Transverse colon (tissue), 4 donors: ENCODE measurements around the gene RBM20.

Experiments
- EP300 ChIP-seq: sonication (generic); formaldehyde crosslinking; IDR thresholded peaks from one replicate; pipeline ENCODE4 v1.6.1; 2017; ENCODE audit warnings: antibody characterized with exemption, low read depth
- POLR2A ChIP-seq: fragments of 450-650 bp; IDR thresholded peaks from one replicate; pipeline ENCODE4 v1.6.1; 2016; ENCODE audit warnings: antibody characterized with exemption, mild to moderate bottlenecking, moderate library complexity
- POLR2AphosphoS5 ChIP-seq, 3 donors: sonication (generic); formaldehyde crosslinking; IDR thresholded peaks; one replicate each; pipeline ENCODE4 v1.6.1; 2016; ENCODE audit warnings: antibody characterized with exemption in 3 of 3
- TF ChIP-seq, protein P1 (sequence below), 5 experiments: fragments of 200-600 bp in 3 of 5; fragments of 450-650 bp in 2 of 5; sonication (generic) in 3 of 5; IDR thresholded peaks; 1 replicate in 2 of 5; 2 replicates in 3 of 5; pipeline ENCODE4 v1.5.1; 2016 to 2017; ENCODE audit warnings: antibody characterized with exemption in 5 of 5, inconsistent platforms in 3 of 5, mild to moderate bottlenecking in 2 of 5, moderate library complexity in 1 of 5

DNA sequence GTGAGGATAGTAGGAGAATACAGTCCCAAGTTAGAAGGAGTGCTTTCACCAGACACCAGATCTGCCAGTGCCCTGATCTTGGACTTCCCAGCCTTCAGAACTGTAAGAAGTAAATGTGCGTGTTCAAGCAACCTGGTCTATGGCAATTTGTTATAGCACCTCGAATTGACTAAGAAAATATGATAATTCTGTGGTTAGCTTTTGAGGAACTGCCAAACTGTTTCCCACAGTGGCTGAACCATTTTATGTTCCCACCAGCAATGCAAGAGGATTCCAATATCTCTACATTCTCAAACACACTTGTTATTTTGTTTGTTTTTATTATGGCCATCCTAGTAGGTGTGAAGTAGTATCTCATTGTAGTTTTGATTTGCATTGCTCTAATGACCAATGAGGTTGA, 47.0 kb downstream of the RBM20 start:
- TF ChIP-seq POLR2A: no peak
- TF ChIP-seq, protein P1, sequence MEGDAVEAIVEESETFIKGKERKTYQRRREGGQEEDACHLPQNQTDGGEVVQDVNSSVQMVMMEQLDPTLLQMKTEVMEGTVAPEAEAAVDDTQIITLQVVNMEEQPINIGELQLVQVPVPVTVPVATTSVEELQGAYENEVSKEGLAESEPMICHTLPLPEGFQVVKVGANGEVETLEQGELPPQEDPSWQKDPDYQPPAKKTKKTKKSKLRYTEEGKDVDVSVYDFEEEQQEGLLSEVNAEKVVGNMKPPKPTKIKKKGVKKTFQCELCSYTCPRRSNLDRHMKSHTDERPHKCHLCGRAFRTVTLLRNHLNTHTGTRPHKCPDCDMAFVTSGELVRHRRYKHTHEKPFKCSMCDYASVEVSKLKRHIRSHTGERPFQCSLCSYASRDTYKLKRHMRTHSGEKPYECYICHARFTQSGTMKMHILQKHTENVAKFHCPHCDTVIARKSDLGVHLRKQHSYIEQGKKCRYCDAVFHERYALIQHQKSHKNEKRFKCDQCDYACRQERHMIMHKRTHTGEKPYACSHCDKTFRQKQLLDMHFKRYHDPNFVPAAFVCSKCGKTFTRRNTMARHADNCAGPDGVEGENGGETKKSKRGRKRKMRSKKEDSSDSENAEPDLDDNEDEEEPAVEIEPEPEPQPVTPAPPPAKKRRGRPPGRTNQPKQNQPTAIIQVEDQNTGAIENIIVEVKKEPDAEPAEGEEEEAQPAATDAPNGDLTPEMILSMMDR (IDR thresholded peaks at IDR 0.05): no peak
- no peak for TF ChIP-seq POLR2AphosphoS5 (IDR thresholded peaks at IDR 0.05)
- TF ChIP-seq EP300: no peak
